ENCODE results near the gene COPS7B. TPM values are rescaled to one million over a fixed set of nuclear protein-coding genes. Genes with fewer than 3 reads are reported as not detected.

Gene COPS7B
- total and polyA plus RNA-seq, 9 of the 15 experiments (the other 6 are each of a cell fraction or from before 2014, with no cell fraction given), result 6.0 to 50.7 (median 21.8) TPM

DNA sequence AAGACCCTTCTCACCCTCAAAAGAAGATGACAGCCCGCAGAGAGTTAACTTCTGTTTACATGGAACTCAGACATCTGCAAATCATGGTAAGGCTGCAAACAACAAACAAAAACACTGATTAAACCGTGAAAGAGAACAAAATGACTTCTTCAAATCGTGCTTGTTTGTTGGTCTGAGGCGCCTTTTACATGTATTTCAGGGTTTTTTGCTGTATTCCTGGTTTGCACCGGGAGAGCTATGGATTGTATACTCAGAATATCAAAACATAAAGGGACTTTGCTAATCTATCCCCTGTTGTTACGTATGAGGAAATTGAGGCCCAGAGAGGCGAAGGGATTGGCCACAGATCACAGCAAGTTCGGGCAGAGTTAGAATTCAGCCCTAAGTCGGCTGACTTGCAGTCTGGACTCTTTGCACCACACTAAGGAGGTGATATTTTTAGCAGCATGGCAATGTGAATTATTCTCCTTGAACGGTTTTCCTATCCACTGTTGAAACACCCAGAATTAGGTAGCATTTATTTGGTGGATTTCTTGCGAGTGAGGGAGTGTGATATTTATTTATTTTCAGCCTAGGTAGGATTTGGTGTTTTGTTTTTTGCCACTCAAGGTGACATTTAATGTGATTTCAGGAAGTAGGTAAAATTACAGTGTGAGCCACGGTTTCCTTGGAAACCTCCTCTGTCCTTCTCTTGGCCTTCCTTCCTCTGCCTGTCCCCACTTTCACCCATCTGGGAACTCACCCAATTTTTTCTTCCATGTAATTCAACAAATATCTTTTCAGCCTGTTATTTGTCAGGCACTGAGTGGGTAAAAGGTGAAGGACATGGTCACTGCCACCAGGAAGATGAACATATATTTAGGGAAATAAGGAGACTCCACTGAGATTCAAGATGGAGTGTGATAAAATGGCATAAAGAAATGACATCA lies 4.2 kb upstream of the COPS7B start (continued):
- TF ChIP-seq HDAC3 (IDR thresholded peaks at IDR 0.05; ENCODE audit: borderline replicate concordance, partially characterized antibody) (peak; percentile 52), ZNF146 (CRISPR knock-in tag; IDR thresholded peaks at IDR 0.05; ENCODE audit: unreplicated experiment) (no peak), STAT5A (IDR thresholded peaks at IDR 0.05; ENCODE audit: borderline replicate concordance, low read length) (no peak), RBM25 (IDR thresholded peaks at IDR 0.05; ENCODE audit: low read depth, low read length, severe bottlenecking) (peak; percentile 14), SMARCA5 (IDR thresholded peaks at IDR 0.05) (0 out of 2 replicates have a peak, but pooled peaks have one; percentile 20), HNRNPLL (IDR thresholded peaks at IDR 0.05; ENCODE audit: low read depth, low read length, poor library complexity, severe bottlenecking) (peak; percentile 30), NRF1 (conservative IDR thresholded peaks at IDR 0.05 in 1 of 2, IDR thresholded peaks at IDR 0.05 in 1 of 2) (peak; percentile 43 to 61), RFX1 (IDR thresholded peaks at IDR 0.05) (peak; percentile 40), GABPA (tag; conservative IDR thresholded peaks at IDR 0.05; ENCODE audit: low read depth) (peak; percentile 66; the same call in 1 of the 2 replicates), ZNF143 (CRISPR knock-in tag; IDR thresholded peaks at IDR 0.05) (peak; percentile 54; the same call in 1 of the 2 replicates), CHD4 (IDR thresholded peaks at IDR 0.05; ENCODE audit: insufficient read depth, insufficient replicate concordance, low read depth, low read length, poor library complexity, severe bottlenecking) (peak; percentile 52), ZBTB8A (IDR thresholded peaks at IDR 0.05; ENCODE audit: partially characterized antibody) (peak; percentile 1)
- TF ChIP-seq, protein P1, sequence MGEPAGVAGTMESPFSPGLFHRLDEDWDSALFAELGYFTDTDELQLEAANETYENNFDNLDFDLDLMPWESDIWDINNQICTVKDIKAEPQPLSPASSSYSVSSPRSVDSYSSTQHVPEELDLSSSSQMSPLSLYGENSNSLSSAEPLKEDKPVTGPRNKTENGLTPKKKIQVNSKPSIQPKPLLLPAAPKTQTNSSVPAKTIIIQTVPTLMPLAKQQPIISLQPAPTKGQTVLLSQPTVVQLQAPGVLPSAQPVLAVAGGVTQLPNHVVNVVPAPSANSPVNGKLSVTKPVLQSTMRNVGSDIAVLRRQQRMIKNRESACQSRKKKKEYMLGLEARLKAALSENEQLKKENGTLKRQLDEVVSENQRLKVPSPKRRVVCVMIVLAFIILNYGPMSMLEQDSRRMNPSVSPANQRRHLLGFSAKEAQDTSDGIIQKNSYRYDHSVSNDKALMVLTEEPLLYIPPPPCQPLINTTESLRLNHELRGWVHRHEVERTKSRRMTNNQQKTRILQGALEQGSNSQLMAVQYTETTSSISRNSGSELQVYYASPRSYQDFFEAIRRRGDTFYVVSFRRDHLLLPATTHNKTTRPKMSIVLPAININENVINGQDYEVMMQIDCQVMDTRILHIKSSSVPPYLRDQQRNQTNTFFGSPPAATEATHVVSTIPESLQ (CRISPR knock-in tag; IDR thresholded peaks at IDR 0.05), result 0 out of 2 replicates have a peak, but pooled peaks have one; percentile 3
- TF ChIP-seq, protein P2, sequence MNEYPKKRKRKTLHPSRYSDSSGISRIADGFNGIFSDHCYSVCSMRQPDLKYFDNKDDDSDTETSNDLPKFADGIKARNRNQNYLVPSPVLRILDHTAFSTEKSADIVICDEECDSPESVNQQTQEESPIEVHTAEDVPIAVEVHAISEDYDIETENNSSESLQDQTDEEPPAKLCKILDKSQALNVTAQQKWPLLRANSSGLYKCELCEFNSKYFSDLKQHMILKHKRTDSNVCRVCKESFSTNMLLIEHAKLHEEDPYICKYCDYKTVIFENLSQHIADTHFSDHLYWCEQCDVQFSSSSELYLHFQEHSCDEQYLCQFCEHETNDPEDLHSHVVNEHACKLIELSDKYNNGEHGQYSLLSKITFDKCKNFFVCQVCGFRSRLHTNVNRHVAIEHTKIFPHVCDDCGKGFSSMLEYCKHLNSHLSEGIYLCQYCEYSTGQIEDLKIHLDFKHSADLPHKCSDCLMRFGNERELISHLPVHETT (CRISPR knock-in tag; conservative IDR thresholded peaks at IDR 0.05 in 1 of 2, IDR thresholded peaks at IDR 0.05 in 1 of 2), result peak in 1 of 2 experiments; percentile 51; a peak in 2 of 4 replicates
- TF ChIP-seq, protein P3, sequence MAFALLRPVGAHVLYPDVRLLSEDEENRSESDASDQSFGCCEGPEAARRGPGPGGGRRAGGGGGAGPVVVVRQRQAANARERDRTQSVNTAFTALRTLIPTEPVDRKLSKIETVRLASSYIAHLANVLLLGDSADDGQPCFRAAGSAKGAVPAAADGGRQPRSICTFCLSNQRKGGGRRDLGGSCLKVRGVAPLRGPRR (CRISPR knock-in tag; IDR thresholded peaks at IDR 0.05), result no peak
